ENCODE results near the gene QRICH2. TPM values are rescaled to one million over a fixed set of nuclear protein-coding genes. Genes with fewer than 3 reads are reported as not detected.
"Not testable (repeated sequence)": the region's sequence is repeated elsewhere in the genome, so short reads cannot be mapped to it uniquely, and the experiment has no call there.

QRICH2 gene
- total RNA-seq, 3 donors from 2014 or later (not counting 1 experiment from before 2014, with no cell fraction given) = 2.3 to 3.1 (median 2.9) TPM

- DNase-seq (no peak), ATAC-seq (no peak)
- H3K4me3 Mint-ChIP-seq = no peak overlapping the region
- intact Hi-C loops (cut with micrococcal nuclease) = no loop called here
- H3K27me3 Mint-ChIP-seq (ENCODE audit: low read depth in 2 of 2) = no peaks in the 10 kb centered on the region
- no peaks in the 10 kb centered on the region for H3K9me3 ChIP-seq (ENCODE audit: control insufficient read depth, insufficient read depth, low read length)
- H3K36me3 ChIP-seq (ENCODE audit: control insufficient read depth, insufficient read depth, low read length) = peaks cover 34% of the 10 kb centered on the region
- H3K9me3 Mint-ChIP-seq = no peaks in the 10 kb centered on the region
- no peak overlapping the region for H3K27ac ChIP-seq (ENCODE audit: low read length)
- peaks cover 0 to 6% of the 10 kb centered on the region in 2 donors for H3K4me1 Mint-ChIP-seq
- peaks cover 9% of the 10 kb centered on the region for H3K36me3 Mint-ChIP-seq
- 93% methylated on average over 6 of the region's 9 CpGs for WGBS (ENCODE audit: insufficient coverage)
- no peak for TF ChIP-seq CTCF (IDR thresholded peaks at IDR 0.05)
- H3K27ac Mint-ChIP-seq = no peak overlapping the region
- H3K27me3 ChIP-seq (ENCODE audit: control insufficient read depth, insufficient read depth, low read length) = no peaks in the 10 kb centered on the region
- no peaks in the 10 kb centered on the region for H3K4me1 ChIP-seq (ENCODE audit: control insufficient read depth, insufficient read depth, low read length)
- H3K4me3 ChIP-seq (ENCODE audit: low read length) = no peak overlapping the region
Observed at GRCh38 chr17:76312735-76313134, 4.7 kb upstream of the QRICH2 start.

- Histone ChIP-seq H3K27ac (ENCODE audit: low read length) (no peak overlapping the region), H3K4me3 (ENCODE audit: low read length) (no peak overlapping the region), H3K4me1 (ENCODE audit: control insufficient read depth, insufficient read depth, low read length) (no peaks in the 10 kb centered on the region), H3K36me3 (ENCODE audit: control insufficient read depth, insufficient read depth, low read length) (peaks cover 28% of the 10 kb centered on the region), H3K9me3 (ENCODE audit: control insufficient read depth, insufficient read depth, low read length) (no peaks in the 10 kb centered on the region), H3K27me3 (ENCODE audit: control insufficient read depth, insufficient read depth, low read length) (no peaks in the 10 kb centered on the region)
- no peak for DNase-seq
- Mint-ChIP-seq H3K27ac (no peak overlapping the region), H3K36me3 (peaks cover 9% of the 10 kb centered on the region), H3K4me1 (no peaks in the 10 kb centered on the region), H3K9me3 (no peaks in the 10 kb centered on the region), H3K27me3 (ENCODE audit: low read depth in 2 of 2) (no peaks in the 10 kb centered on the region), H3K4me3 (no peak overlapping the region)
- 72% methylated on average over 4 of the region's 4 CpGs for WGBS (ENCODE audit: insufficient coverage)
- ATAC-seq = no peak
- no peak for TF ChIP-seq CTCF (IDR thresholded peaks at IDR 0.05)
- intact Hi-C loops (cut with micrococcal nuclease) = no loop called here
Observed at GRCh38 chr17:76309461-76309860, 1.4 kb upstream of the QRICH2 start.

DNA sequence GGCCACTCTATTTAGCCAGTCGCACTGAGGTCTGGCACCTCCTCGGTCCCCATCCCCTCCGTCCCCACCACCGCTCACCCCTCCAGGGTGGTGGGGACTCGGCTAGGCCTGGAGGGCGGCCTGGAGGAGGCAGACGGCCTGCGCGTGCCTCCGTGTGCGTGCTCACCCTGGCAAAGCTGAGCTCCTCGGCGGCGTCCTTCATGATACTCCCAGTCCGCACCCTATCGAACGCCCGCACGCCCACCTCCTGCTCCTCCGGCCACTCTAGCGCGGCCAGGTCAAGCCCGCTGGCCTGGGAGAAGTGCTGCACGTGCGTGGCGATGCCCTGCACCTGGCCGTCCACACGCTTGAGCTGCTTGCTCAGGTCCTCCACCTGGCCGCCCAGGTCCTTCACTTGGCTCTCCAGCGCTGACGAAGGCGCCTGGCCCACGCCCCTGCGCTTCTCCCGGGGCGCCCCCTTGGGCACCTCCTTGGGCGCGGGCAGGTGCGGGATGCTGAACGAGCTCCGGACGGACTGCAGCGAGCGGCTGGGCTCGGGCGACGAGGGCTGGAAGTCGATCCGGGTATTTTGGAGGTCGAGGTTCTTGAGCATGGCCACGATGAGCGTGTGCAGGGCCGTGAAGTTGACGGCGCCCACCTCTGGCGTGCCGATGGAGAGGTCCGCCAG lies 644 bp downstream of the QRICH2 start:
- no peak overlapping the region for H3K4me3 Mint-ChIP-seq
- H3K36me3 ChIP-seq (ENCODE audit: control insufficient read depth, insufficient read depth, low read length) = peaks cover 14% of the 10 kb centered on the region
- H3K27ac Mint-ChIP-seq = no peak overlapping the region
- intact Hi-C loops (cut with micrococcal nuclease) = no loop called here
- H3K27me3 Mint-ChIP-seq (ENCODE audit: low read depth in 2 of 2) = no peaks in the 10 kb centered on the region
- no peak for TF ChIP-seq CTCF (IDR thresholded peaks at IDR 0.05)
- DNase-seq (no peak), ATAC-seq (no peak)
- no peaks in the 10 kb centered on the region for H3K27me3 ChIP-seq (ENCODE audit: control insufficient read depth, insufficient read depth, low read length)
- WGBS (ENCODE audit: insufficient coverage) = 97% methylated on average over 58 of the region's 58 CpGs
- no peak overlapping the region for H3K4me3 ChIP-seq (ENCODE audit: low read length)
- no peak overlapping the region for H3K27ac ChIP-seq (ENCODE audit: low read length)
- no peaks in the 10 kb centered on the region for H3K9me3 Mint-ChIP-seq
- H3K9me3 ChIP-seq (ENCODE audit: control insufficient read depth, insufficient read depth, low read length) = no peaks in the 10 kb centered on the region
- H3K4me1 Mint-ChIP-seq = no peaks in the 10 kb centered on the region
- H3K4me1 ChIP-seq (ENCODE audit: control insufficient read depth, insufficient read depth, low read length) = no peaks in the 10 kb centered on the region
- no peaks in the 10 kb centered on the region for H3K36me3 Mint-ChIP-seq

DNA sequence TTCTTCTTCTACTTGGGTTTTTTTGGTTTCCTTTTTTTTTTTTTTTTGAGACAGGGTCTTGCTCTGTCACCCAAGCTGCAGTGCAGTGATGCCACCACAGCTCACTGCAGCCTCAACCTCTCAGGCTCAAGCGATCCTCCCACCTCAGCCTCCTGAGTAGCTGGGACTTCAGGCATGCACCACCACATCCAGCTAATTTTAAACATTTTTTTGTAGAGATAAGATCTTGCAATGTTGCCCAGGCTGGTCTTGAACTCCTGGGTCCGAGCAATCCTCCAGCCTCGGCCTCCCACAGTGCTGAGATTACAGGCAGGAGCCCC lies 3.0 kb downstream of the QRICH2 start:
- DNase-seq; ATAC-seq; intact Hi-C loops (cut with micrococcal nuclease); H3K4me1 ChIP-seq (ENCODE audit: control insufficient read depth, insufficient read depth, low read length); H3K27ac Mint-ChIP-seq; H3K27ac ChIP-seq (ENCODE audit: low read length); H3K9me3 Mint-ChIP-seq; H3K4me3 Mint-ChIP-seq; H3K36me3 ChIP-seq (ENCODE audit: control insufficient read depth, insufficient read depth, low read length); H3K27me3 Mint-ChIP-seq (ENCODE audit: low read depth in 2 of 2); H3K9me3 ChIP-seq (ENCODE audit: control insufficient read depth, insufficient read depth, low read length); H3K4me1 Mint-ChIP-seq; H3K4me3 ChIP-seq (ENCODE audit: low read length); H3K36me3 Mint-ChIP-seq; H3K27me3 ChIP-seq (ENCODE audit: control insufficient read depth, insufficient read depth, low read length): not testable (repeated sequence)
- WGBS (ENCODE audit: insufficient coverage) = 92% methylated on average over 3 of the region's 3 CpGs

Data from natural killer cell (primary cell).